PFSK-1 (cell line): ENCODE data around the gene ANKIB1.

Experiments
- FOXP2 ChIP-seq: optimal IDR thresholded peaks from 2 replicates; pipeline ENCODE3; 2011; ENCODE audit warnings: borderline replicate concordance, control low read depth, inconsistent platforms; ENCODE audit not compliant: insufficient read depth; ENCODE audit errors: extremely low read length, extremely low read depth
- POLR2AphosphoS5 ChIP-seq: IDR thresholded peaks from 2 replicates; pipeline ENCODE4 v1.6.1; 2012; ENCODE audit warnings: low read depth, mild to moderate bottlenecking, control low read depth, low read length, moderate library complexity
- SIN3A ChIP-seq: IDR thresholded peaks from 2 replicates; pipeline ENCODE4 v1.6.1; 2012; ENCODE audit warnings: mild to moderate bottlenecking, low read length, moderate library complexity, borderline replicate concordance; ENCODE audit not compliant: insufficient read depth
- TAF1 ChIP-seq: IDR thresholded peaks from 2 replicates; pipeline ENCODE4 v1.6.1; 2012; ENCODE audit warnings: low read length, control low read depth, borderline replicate concordance; ENCODE audit not compliant: insufficient read depth
- TF ChIP-seq, protein P1 (sequence below), 2 experiments: IDR thresholded peaks; 2 replicates each; pipeline versions ENCODE4 v1.6.1 to v1.8.0; 2011 to 2012; ENCODE audit warnings: low read depth in 2 of 2, low read length in 2 of 2, control low read depth in 1 of 2, inconsistent platforms in 1 of 2, mild to moderate bottlenecking in 1 of 2, moderate library complexity in 1 of 2; ENCODE audit not compliant: insufficient read depth in 1 of 2

Gene ANKIB1

DNA sequence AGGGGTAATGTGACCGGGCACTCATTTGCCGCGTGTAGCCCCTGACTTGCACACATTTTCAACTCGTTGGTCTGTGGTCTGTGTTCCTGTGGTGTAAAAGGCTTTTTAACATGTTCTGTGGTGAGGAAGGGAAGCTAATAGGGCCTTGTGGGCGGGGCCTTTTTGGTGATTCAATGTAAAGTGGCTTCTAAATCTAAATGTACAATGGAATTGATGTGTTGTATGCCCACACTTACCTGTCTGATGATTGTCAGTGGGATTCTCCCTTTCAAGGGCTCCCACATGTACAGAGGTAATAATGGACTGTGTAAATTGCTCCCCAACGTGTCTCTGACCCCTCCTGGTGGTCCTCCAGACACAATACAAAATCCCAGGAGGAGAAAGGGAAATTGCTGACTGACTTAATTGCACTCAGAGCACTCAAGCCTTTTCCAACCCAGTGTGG is 158.4 kb downstream of the ANKIB1 start:
- no peak for TF ChIP-seq FOXP2
- TF ChIP-seq SIN3A = no peak
- no peak for TF ChIP-seq TAF1
- no peak for TF ChIP-seq POLR2AphosphoS5
- TF ChIP-seq, protein P1, sequence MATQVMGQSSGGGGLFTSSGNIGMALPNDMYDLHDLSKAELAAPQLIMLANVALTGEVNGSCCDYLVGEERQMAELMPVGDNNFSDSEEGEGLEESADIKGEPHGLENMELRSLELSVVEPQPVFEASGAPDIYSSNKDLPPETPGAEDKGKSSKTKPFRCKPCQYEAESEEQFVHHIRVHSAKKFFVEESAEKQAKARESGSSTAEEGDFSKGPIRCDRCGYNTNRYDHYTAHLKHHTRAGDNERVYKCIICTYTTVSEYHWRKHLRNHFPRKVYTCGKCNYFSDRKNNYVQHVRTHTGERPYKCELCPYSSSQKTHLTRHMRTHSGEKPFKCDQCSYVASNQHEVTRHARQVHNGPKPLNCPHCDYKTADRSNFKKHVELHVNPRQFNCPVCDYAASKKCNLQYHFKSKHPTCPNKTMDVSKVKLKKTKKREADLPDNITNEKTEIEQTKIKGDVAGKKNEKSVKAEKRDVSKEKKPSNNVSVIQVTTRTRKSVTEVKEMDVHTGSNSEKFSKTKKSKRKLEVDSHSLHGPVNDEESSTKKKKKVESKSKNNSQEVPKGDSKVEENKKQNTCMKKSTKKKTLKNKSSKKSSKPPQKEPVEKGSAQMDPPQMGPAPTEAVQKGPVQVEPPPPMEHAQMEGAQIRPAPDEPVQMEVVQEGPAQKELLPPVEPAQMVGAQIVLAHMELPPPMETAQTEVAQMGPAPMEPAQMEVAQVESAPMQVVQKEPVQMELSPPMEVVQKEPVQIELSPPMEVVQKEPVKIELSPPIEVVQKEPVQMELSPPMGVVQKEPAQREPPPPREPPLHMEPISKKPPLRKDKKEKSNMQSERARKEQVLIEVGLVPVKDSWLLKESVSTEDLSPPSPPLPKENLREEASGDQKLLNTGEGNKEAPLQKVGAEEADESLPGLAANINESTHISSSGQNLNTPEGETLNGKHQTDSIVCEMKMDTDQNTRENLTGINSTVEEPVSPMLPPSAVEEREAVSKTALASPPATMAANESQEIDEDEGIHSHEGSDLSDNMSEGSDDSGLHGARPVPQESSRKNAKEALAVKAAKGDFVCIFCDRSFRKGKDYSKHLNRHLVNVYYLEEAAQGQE (IDR thresholded peaks at IDR 0.05; ENCODE audit: insufficient read depth in 1 of 2, low read depth in 2 of 2, low read length in 2 of 2) = no peak

DNA sequence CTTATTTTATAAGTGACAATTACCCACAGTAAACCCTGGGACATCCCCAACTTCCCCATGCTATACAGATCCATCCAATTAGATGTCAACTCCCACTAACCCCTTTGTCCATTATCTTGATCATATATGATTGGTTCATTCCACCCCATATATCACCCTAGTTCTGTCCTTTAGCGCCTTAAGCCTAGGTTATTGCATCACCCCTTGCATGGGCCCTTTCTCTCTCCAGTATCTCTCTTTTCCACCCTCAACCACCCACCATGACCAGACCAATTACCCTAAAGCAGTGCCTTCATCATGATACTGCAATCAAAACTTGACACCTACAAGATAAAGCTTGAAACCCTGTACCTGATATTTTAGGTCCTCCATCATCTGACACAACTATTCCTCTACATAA is 163.6 kb downstream of the ANKIB1 start:
- TF ChIP-seq TAF1 = no peak
- no peak for TF ChIP-seq SIN3A
- TF ChIP-seq POLR2AphosphoS5 = no peak
- TF ChIP-seq, protein P1 (IDR thresholded peaks at IDR 0.05; ENCODE audit: insufficient read depth in 1 of 2, low read depth in 2 of 2, low read length in 2 of 2) = no peak
- TF ChIP-seq FOXP2 = no peak

DNA sequence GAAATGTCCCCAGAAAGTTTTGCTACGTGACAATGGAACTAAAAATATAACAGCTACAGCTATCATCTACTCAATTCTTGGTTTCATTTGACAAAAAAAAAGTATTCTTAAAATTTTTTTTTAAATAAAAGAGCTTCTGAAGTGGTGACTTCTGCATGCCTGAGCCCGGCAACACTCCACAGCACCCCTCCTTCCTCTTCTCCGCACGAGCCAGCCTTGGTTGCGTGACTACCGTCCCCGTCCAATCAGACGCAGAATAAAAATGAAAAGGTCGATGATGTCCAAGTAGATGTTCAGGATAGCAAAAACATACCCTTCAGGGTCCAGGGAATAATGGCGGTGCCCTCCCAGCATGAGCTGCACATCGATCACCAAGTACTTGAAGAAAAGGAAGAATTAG is 167.0 kb downstream of the ANKIB1 start:
- TF ChIP-seq SIN3A (no peak), FOXP2 (no peak), TAF1 (no peak), POLR2AphosphoS5 (no peak)
- TF ChIP-seq, protein P1 (IDR thresholded peaks at IDR 0.05; ENCODE audit: insufficient read depth in 1 of 2, low read depth in 2 of 2, low read length in 2 of 2) = no peak

DNA sequence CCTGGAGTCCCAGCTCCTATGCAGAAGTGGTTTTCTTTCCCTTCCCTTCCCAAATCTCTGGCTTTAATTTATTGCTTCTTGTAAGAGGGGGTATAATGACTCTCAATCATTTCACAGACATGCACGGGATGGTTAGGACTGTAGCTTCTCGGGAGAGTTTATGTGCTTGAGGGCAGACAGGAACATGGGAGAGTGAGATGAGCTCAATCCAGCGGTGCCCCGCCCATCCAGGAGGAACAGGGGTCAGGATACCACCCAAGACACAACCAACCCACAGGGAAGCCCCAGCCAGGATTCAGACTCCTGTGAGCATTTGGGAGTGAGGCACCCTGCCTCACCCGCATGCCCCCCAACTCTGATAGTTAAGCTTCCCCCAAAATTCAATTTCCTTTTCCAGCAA is 167.8 kb downstream of the ANKIB1 start:
- no peak for TF ChIP-seq TAF1
- no peak for TF ChIP-seq SIN3A
- TF ChIP-seq FOXP2 = no peak
- TF ChIP-seq, protein P1 (IDR thresholded peaks at IDR 0.05; ENCODE audit: insufficient read depth in 1 of 2, low read depth in 2 of 2, low read length in 2 of 2) = no peak
- no peak for TF ChIP-seq POLR2AphosphoS5

DNA sequence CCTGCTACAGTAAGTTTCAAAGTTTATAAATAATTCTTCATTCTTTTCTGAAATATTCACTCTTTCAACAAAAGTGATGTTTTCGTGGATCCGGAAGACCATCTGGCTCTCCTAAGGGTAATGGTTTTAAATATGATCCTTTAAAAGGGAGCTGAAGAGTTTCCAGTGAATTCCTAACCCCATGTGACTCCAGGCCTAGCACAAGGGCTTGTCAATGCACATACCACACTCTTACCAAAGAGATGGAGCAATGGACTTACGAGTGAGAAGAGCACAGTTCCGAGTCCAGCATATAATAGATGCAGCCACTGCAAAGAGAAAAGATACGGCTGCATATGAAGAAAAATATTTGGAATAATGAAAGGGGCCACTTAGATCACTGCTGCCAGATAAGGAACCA is 169.5 kb downstream of the ANKIB1 start:
- no peak for TF ChIP-seq FOXP2
- no peak for TF ChIP-seq TAF1
- TF ChIP-seq, protein P1 (IDR thresholded peaks at IDR 0.05; ENCODE audit: insufficient read depth in 1 of 2, low read depth in 2 of 2, low read length in 2 of 2) = no peak
- no peak for TF ChIP-seq POLR2AphosphoS5
- TF ChIP-seq SIN3A = no peak
